SK-N-DZ (cell line): ENCODE measurements around the gene CSTB. TPM values are rescaled to one million over a fixed set of nuclear protein-coding genes. Genes with fewer than 3 reads are reported as not detected.
"Not testable (repeated sequence)": the region's sequence is repeated elsewhere in the genome, so short reads cannot be mapped to it uniquely, and the experiment has no call there.

Experiments used
- DNase-seq: peaks from one replicate; pipeline ENCODE4 v3.0.0-alpha.2; 2015; ENCODE audit warnings: low spot score
- polyA plus RNA-seq, 2 experiments: library from polyadenylated mRNA; depleted of rRNA; stranded (reverse); fragments of >200 nt; gene quantifications; 2 replicates each; pipeline ENCODE4 v1.2.3, GENCODE V29; 2014

CSTB gene, protein sequence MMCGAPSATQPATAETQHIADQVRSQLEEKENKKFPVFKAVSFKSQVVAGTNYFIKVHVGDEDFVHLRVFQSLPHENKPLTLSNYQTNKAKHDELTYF
- 8.0 and 9.6 TPM in 2 replicates for polyA plus RNA-seq (2014; cell fraction: cytosol; rRNA removed)
- 7.8 and 9.3 TPM in 2 replicates for polyA plus RNA-seq (2014; cell fraction: nucleus; rRNA removed)

DNA sequence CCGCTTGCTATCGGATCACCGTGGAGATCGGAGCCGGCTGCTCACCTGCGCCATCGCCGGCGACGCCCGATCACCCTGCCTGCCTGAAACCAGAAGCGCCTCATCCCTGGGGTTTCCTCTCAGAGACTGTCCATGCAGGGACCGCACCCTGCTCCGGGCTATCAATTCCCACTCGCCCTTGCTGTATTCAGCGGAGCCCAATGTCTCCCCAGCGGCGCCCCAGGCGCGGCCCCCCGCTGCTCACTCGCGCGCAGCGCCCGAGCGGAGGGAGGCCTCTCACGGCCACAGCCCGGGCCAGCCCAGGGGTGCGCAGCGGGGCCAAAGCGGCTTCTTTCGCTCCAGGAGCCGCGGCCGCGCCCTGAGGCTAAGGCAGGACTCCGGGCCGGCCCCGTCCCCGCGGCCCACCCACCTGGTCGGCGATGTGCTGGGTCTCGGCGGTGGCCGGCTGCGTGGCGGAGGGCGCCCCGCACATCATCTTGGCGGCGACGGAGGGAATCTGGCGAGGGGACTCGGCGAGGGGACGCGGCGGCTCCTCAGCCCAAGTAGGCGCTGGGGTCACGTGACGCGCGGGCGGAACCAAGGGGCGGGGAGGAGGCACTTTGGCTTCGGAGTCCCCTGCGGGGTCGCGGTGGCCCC, at the start of gene CSTB:
CSTB (minus strand) TSS at position 514 of the 636 bp plus-strand sequence; CDS start at position 475, 39 bp downstream.
- peak; percentile 83 for DNase-seq

DNA sequence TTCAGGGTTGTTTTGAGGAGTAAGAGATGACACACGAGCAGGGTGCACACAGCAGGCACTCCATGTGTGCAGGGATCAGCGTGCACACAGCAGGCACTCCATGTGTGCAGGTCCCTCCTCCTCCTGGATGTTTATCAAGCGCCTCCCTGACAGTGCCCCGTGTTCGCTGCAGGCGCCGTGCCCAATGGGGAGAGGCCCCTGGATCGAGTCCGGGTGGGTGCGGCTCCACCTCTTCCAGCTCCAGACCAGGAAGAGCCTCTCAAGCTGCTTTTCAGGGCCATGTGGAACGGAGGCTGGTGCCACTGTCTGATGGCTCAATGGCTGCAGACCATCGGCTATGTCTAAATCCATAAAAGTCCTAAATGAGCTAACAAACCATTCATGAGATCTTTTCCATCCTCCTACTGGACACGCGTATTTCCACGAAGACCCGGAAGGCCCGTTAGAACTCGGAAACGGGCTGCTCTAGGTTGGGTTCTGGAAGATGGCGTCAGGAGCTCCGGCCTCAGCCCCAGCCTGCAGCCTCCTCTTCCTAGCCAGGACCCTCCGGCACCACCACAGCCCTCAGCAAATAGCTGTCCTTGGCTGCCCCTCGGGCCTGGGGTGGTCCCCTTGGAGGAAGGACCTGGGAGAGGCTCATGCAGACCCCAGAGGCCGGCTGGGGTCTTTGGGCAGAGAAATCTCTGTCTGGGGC, 49.3 kb upstream of the CSTB start:
- no peak for DNase-seq

DNA sequence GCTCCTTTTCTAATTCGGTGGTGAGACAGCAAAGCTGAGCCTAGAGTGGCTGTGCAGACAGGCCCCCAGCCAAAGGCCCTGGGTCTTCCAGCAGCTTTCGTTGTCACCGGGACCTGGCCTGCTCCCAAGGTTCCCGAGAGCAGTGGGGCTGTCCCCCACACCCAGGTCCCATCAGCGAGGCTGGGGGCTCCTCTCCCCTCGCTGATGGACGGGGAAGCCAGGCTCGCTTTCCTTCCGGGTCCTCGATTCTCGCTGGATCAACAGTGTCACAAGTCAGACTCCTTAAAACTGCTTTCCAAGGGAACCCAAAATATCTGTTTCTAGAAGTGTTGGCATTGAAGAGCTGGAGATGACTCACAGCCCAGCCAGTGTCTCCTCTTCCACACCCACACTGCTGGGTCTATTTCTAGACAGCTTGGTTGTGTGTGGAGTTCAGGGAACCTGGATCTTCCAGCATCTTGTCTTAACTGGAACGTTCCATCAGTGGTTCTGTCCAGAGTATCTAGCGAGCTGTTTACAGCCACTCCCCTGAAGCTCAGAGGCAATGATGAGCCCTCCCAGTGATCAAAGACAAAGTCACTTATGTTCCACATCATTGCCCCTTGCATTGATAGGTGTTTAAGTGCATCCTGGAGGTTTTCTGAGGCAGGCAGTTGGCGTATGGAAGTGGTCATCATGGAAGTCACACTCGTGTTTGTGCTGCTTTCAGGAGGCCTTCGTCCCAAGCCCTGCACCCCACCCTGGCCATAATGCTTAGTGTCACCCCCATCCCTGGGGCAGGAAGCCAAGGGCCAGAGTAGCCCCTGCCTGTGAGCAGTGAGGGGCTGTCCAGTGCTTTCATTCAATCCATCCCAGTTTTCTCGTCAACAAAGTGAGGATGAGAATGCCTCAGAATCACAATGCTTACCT, 48.5 kb upstream of the CSTB start:
- DNase-seq: no peak

DNA sequence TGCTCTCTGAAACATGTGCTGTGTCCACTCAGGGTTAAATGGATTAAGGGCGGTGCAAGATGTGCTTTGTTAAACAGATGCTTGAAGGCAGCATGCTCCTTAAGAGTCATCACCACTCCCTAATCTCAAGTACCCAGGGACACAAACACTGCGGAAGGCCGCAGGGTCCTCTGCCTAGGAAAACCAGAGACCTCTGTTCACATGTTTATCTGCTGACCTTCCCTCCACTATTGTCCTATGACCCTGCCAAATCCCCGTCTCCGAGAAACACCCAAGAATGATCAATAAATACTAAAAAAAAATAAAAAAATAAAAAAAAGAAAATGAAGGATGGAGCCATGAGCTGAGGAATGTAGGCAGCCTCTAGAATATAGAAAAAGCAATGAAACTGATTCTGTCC, 46.6 kb upstream of the CSTB start:
- not testable (repeated sequence) for DNase-seq

DNA sequence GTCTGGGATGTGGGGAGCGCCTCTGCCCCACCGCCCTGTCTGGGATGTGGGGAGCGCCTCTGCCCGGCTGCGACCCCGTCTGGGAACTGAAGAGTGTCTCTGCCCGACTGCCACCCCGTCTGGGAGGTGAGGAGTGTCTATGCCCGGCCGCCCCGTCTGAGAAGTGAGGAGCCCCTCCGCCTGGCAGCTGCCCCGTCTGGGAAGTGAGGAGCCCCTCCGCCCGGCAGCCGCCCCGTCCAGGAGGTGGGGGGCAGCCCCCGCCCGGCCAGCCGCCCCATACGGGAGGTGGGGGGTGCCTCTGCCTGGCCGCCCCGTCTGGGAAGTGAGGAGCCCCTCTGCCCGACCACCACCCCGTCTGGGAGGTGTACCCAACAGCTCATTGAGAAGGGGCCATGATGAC, 46.1 kb upstream of the CSTB start:
- not testable (repeated sequence) for DNase-seq

DNA sequence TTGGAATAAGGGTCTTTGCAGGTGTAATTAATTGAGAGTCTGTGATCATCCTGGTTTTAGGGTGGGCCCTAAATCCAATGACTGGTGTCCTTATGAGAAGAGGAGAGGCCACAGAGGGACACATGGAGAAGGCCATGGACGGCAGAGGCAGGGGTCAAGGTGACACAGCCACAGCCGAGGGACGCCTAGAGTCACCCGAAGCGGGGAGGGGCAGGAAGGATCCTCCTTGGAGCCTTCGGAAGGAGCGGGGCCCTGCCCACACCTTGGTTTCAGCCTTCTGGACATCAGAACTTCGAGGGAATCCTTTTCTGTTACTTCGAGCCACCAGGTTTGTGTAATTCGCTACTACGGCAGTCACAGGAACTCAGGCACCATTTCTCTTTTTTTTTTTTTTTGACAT, 44.4 kb upstream of the CSTB start:
- DNase-seq: no peak

DNA sequence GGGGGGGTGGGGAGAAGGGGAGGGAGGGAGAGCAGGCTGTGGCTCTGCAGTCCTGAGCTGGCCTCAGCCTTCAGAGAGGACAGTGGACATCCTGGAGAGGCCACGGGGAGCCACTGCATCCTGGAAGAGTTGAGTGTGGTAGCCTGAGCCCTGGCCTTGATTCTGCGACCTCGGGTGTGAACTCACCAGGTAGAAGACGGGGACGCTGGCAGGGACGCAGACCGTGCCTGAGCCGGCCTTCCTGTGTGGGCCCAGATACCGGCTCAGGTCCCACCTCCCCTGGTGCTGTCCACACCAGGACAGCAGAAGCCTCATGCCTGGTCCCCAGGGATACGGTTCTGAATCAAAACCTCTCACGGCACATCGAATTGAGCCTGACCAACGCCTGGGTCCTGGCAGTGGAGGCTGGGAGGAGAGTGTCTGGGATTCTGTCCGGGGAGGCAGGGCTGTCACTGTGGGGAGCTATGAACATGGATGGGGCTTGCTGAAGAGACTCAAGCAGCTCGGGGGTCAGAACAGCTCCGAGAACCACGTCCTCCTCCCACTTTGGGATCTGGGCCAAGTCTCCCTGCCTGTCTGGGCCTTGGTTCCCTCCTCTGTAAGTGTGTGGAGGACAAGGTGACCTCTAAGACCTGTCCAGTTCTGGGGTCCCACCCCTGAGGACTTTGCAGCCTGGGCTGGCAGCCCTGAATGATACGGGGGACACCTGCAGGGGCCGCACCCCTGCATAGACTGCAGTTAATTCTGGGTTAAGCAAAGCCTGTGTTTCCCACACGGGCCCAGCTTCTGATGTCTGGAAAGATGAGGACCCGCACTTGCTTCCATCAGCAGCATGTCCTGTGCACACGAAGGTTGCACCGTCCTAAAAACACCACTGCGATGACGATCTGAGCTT, 43.6 kb upstream of the CSTB start:
- no peak for DNase-seq

DNA sequence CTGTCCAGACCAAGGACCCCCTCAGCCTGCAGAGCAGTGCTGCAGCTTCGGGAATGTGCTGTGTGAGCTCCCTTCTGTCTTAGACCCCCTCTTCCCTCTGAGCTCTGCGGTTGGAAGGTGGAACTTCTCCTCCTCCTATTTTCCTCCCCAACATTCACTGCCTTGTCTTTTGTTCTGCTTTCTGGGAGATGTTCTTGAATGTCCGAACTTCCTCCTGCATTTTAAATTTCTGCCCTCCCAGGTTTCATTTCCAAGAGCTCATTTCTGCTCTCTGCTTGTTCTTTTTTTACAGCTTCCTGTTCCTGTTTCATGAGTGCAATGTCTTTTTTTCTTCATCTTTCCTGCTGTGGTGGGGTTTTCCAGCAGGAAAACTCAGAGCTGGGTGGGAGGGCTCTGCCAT, 42.6 kb upstream of the CSTB start:
- no peak for DNase-seq

DNA sequence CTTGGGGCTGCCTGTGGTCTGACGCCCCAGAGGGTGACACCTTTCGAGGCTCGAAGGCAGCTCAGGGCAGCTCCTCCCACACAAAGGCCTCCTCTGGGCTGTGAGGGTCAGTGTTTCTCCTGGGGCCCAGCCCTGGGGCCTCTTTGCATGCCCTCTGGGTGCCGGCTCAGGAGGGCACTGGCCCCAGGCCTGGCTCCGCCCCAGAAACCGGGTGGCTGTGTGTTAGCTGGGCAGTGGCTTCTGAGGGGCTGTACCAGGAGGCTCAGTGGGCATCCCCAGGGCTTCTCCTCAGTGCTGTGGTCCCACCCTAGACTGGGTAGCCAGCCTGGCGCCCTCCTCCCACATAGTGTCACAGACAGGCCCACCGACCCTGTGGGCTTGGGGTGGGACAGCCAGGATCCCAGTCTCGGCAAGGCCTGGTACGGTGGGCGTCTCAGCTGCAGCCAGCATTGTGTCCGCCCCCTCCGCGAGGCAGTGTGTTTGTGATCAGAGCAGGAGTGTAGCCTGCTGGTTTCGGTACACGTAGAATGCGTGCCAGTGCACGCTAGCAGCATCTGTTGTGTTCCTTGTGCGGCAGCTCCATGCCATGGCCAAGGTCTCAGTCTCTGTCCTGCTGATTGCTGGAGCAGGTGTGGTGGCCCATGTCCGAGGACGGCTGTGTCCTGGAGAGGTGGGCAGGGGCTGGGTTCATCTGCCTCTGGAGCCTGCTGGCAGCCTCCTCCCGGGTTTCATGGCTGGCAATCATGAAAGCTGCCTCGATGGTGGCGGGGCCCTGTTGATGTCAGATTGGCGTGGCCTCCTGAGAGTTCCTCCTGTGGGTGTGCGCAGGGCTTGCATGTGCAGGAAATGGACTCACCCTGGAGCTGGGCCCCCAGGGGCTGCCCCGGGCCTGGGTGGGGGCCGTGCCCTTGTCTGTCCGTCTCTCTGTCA, 41.3 kb upstream of the CSTB start:
- no peak for DNase-seq

DNA sequence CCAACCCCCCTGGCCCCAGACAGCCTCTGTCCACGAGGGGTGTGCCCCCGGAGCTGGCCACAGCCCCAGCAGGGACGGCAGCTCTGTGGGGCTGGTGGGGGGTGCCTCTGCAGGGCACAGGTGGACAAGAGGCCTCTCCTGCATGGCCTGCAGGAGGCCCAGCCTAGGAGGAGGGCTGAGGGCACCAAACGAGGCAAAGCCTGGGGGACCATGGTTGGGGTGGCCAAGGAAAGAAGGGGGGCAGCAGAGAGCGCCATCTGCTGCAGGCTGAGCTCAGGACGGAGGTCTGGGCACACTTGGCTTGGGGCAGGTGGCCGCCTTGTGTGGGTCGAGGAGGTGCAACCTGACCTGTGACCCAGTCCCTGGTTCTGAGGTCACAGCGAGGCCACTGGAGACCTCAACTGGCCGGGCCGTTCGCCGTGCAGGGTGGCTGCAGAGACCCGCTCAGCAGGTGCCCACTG, 40.5 kb upstream of the CSTB start:
- no peak for DNase-seq

DNA sequence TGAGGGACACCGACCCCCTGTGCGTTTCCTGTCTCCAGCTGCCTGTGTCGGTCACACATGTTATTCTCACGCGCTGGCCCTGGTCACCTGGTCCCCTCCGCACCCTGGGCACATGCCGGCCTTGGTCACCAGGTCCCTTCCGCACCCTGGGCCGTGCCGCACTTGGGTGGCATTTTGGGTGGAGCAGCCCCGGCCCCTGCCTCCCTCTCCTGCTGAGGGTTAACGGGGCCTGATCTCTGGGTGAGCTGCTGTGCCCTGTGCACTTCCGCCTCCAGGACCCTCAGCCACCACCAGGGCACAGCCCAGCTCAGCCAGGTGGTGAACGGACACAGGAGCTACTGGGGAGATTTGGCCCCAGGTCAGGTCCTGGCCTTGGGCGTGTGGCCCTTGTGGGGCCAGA, 39.9 kb upstream of the CSTB start:
- DNase-seq: no peak

DNA sequence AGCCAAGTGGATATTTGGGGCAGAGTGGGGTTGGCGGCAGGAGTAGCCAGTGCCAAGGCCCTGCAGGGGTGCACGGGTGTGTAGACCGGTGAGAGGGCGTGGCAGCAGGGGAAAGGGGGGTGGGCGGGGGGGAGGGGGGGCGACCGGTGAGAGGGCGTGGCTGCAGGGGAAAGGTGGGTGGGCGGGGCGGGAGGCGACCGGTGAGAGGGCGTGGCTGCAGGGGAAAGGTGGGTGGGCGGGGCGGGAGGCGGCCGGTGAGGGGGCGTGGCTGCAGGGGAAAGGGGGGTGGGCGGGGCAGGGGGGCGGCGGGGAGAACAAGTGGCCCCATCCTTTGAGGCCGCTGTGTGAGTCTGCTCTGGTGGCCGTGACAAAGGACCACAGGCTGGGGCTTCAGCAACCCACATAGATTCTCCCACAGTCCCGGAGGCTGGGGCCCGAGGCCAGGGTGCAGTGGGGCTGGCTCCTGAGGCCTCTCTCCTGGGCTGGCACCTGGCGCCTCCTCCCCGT, 39.1 kb upstream of the CSTB start:
- no peak for DNase-seq

DNA sequence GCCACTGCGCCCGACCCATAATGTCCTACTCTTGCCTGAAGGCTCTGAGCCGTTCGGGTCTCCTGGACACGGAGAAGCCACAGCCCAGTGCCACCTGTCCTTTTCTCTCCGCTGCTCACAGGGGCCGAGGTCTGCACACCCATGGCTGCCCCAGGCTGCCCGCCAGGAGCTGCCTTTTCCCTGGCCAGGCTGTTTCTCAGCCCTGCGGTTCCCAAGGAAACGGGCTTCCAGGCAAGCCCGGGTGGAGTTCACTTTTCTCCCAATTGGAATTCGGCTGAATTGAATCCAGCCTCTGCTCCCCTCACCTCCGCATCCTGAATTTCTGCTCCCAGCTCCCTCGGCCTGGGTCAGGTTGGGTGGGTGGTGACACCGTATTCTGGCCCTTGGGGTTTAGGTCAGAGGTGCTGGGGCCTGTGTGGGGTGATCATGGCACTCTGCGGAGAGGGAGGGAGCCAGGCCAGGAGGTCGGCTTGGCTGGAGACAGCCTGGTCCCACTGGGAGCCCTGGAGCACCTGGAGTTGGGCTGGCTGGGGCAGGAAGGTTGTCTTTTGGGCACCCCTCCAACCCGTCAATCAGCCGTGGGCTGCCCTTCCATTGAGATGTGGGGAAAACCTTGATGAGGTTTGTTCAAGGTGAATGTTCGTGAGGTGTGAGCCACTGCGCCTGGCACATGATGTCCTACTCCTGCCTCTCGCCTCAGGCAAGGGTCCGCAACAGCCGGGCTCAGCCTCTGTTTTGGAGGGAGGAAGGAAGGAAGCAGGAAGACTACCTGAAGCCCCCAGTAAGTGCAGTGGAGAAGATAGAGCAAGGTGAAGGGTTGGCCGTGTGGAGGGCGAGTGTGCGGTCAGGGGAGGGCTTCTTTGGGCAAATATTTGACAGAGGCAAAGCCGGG, 38.4 kb upstream of the CSTB start:
- no peak for DNase-seq

DNA sequence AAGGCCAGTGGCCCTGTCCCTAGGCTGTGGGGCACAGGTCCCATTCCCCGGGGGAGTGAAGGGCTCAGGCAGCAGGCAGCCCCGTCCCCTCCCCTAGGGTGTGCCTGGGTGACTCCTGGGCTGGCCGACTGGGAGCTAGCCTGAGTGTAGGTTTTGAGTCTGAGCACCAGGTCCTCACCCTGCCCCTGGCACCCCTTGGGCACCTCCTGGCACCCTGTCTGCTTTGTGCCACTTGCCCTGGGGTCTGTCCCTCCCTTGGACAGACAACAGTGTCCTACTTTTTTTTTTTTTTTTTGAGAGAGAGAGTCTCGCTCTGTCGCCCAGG, 37.5 kb upstream of the CSTB start:
- DNase-seq: no peak

DNA sequence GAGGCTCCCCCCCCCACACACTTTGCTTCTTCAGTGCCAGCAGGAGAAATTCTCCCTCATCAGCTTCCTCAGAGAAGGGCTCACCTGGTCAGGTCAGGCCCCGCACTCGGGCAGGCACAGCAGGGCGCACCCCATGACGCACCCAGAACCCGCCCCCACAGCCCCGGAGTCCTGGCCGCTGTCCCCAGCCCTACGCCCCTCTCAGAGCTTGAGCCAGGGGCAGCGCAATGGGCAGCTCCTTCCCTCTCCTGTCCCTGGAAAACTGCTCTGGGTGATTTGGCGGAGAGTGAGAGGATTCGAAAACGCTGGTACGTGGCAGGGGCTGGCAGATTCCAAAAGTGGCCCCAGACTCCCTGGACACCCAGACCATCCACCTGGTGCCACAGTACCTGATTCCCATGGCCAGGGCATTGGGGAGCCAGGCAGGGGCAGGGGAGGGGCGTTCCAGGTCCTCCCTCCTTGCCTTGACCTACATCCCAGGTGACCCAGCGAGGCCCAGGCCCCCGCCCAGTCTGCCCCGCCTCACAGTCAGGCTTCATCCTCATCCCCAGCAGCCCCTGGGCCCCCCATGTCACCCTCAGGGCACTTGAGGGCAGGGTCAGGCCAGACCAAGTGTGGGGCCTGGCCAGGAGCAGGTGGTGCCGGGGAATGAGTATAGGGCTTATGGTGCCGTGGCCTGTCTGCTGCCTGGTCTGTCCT, 37.0 kb upstream of the CSTB start:
- no peak for DNase-seq

DNA sequence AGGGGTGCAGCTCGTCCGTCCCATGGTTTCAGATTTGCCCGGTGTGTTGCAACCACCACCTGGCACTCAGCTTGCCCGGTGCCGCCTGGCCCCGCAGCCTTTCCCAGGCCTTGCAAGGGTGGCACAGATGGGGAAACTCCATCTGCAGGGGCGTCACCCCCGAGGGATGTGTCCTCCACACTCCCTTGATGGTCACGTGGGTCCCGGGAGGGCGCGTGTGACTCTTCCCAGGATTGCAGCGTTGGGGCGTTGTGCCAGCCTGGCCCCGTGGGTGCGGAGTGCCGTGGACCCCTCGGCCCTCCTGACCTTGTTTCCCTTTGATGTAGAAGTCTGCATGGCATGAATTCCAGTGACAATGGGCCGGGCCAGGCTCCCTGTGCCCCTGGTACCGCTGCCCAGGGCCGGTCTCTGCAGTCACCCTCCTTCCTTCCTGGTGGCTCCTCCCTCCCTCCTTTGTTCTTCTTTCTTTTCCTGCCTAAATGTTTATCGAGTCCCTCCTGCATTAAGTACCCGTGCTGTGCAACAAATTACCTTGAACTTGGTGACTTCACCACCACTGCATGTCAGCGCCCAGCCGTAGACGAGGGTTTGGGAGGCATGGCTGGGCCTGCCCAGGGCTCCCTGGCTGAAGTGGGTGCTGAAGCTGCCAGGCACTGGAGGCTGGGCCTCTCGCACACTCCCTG, 36.2 kb upstream of the CSTB start:
- DNase-seq: no peak
